ENCODE results near the gene ARSG.

DNA sequence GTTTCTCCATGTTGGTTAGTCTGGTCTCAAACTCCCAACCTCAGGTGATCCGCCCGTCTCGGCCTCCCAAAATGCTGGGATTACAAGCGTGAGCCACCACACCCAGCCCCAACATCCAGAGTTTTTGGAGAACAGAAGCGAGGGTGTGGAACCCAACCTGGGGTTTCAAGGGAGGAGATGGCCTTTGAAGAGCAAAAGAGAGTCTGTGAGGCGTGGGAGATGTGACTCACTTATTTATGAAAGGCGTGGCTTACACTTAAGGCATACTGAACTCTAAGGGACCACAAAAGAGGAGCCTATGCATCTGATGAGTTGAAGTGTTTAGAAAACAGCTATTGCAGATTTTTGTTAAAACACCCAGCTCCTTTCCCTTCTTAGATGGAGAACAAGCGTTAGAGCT lies 18.9 kb downstream of the ARSG start:
- TF ChIP-seq BHLHE40 (IDR thresholded peaks at IDR 0.05; ENCODE audit: borderline replicate concordance) = no peak
- no peak for TF ChIP-seq SP1 (IDR thresholded peaks at IDR 0.05)
- no peak for TF ChIP-seq FOXK2 (IDR thresholded peaks at IDR 0.05)
